ENCODE results near the gene CCDC92.

GRCh38 chr12:123983822-123984485 lies 11.3 kb upstream of the CCDC92 start:
- TF ChIP-seq CTCF (IDR thresholded peaks at IDR 0.05) = peak; percentile 32 to 71 (median 63)
- no peak for TF ChIP-seq POLR2A (IDR thresholded peaks at IDR 0.05)

Measured in body of pancreas (tissue), 4 donors.